ENCODE data around the gene COL18A1.

COL18A1 gene

GRCh38 chr21:45555251-45555556 is 150.2 kb downstream of the COL18A1 start:
- POLR2A ChIA-PET = no interaction called here
- CTCF ChIA-PET = interaction anchor here (2.3 kb wide), 1 partner anchor 11 kb away, joined by 7 read pairs; no protein-coding TSS in a partner anchor
- no peak for DNase-seq (ENCODE audit: extremely low spot score)
- no peak for TF ChIP-seq CTCF (IDR thresholded peaks at IDR 0.05; ENCODE audit: control extremely low read depth, extremely low read depth, low read depth, missing control alignments)

- CTCF ChIA-PET = interaction anchor here (1.0 to 2.3 kb wide), 6 partner anchors 11 to 415 kb away, joined by 3 to 7 read pairs (median 5); no protein-coding TSS in a partner anchor
- POLR2A ChIA-PET = no interaction called here
- no peak for TF ChIP-seq CTCF (IDR thresholded peaks at IDR 0.05; ENCODE audit: control extremely low read depth, extremely low read depth, low read depth, missing control alignments)
- peak; percentile 91 for DNase-seq (ENCODE audit: extremely low spot score)
These were observed 150.8 kb downstream of the COL18A1 start for GRCh38 chr21:45555557-45556301.

- TF ChIP-seq CTCF (IDR thresholded peaks at IDR 0.05; ENCODE audit: control extremely low read depth, extremely low read depth, low read depth, missing control alignments) = no peak
- no peak for DNase-seq (ENCODE audit: extremely low spot score)
- POLR2A ChIA-PET = no interaction called here
- CTCF ChIA-PET = interaction anchor here (1.0 to 2.3 kb wide), 6 partner anchors 12 to 416 kb away, joined by 3 to 7 read pairs (median 5); no protein-coding TSS in a partner anchor
These were observed 151.3 kb downstream of the COL18A1 start for GRCh38 chr21:45556302-45556644.

- POLR2A ChIA-PET = no interaction called here
- CTCF ChIA-PET = interaction anchor here (1.0 to 2.3 kb wide), 6 partner anchors 12 to 417 kb away, joined by 3 to 7 read pairs (median 5); no protein-coding TSS in a partner anchor
- no peak for DNase-seq (ENCODE audit: extremely low spot score)
- no peak for TF ChIP-seq CTCF (IDR thresholded peaks at IDR 0.05; ENCODE audit: control extremely low read depth, extremely low read depth, low read depth, missing control alignments)
These were observed 152.0 kb downstream of the COL18A1 start for GRCh38 chr21:45556645-45557615.

GRCh38 chr21:45557616-45558043 is 152.7 kb downstream of the COL18A1 start:
- TF ChIP-seq CTCF (IDR thresholded peaks at IDR 0.05; ENCODE audit: control extremely low read depth, extremely low read depth, low read depth, missing control alignments) = no peak
- CTCF ChIA-PET = interaction anchor here (2.3 kb wide), 1 partner anchor 13 kb away, joined by 7 read pairs; no protein-coding TSS in a partner anchor
- no peak for DNase-seq (ENCODE audit: extremely low spot score)
- POLR2A ChIA-PET = no interaction called here

- no peak for TF ChIP-seq CTCF (IDR thresholded peaks at IDR 0.05; ENCODE audit: control extremely low read depth, extremely low read depth, low read depth, missing control alignments)
- POLR2A ChIA-PET = no interaction called here
These were observed 153.2 kb downstream of the COL18A1 start for GRCh38 chr21:45558044-45558721.

More at GRCh38 chr21:45558044-45558721, 153.2 kb downstream of the COL18A1 start:
- CTCF ChIA-PET = no interaction called here
- no peak for DNase-seq (ENCODE audit: extremely low spot score)

Measured in GM10248 (cell line).